Measurements from ENCODE around the gene NMT2.

DNA sequence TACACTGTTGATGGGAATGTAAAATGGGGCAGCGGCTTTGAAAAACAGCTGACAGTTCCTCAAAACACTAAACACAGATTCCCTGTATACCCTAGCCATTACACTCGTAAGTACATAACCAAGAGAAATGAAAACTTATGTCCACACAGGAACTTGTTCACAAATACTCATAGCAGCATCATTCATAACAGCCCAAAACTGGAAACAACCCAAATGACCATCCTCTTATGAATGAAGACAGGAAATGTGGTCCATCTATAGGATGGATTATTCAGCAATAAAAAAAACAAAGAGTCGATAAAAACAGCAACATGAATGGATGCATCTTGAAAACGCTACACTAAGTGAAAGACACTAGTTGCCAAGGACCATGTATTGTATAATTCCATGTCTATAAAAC, 23.7 kb downstream of the NMT2 start:
- TF ChIP-seq, protein P1, sequence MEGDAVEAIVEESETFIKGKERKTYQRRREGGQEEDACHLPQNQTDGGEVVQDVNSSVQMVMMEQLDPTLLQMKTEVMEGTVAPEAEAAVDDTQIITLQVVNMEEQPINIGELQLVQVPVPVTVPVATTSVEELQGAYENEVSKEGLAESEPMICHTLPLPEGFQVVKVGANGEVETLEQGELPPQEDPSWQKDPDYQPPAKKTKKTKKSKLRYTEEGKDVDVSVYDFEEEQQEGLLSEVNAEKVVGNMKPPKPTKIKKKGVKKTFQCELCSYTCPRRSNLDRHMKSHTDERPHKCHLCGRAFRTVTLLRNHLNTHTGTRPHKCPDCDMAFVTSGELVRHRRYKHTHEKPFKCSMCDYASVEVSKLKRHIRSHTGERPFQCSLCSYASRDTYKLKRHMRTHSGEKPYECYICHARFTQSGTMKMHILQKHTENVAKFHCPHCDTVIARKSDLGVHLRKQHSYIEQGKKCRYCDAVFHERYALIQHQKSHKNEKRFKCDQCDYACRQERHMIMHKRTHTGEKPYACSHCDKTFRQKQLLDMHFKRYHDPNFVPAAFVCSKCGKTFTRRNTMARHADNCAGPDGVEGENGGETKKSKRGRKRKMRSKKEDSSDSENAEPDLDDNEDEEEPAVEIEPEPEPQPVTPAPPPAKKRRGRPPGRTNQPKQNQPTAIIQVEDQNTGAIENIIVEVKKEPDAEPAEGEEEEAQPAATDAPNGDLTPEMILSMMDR (IDR thresholded peaks at IDR 0.05) = no peak
- TF ChIP-seq EP300 (IDR thresholded peaks at IDR 0.05) = no peak
